AG04450 (cell line): ENCODE data around the gene CX3CL1. TPM values are rescaled to one million over a fixed set of nuclear protein-coding genes. Genes with fewer than 3 reads are reported as not detected.

Source experiments
- CTCF ChIA-PET: fragments of 300-600, 350-600 bp; formaldehyde crosslinking; extraction: SDS; loops from one replicate; lab custom pipeline; 2022; ENCODE audit warnings: antibody characterized with exemption, inconsistent platforms; lab: Charles Lee
- POLR2A ChIA-PET: fragments of 350-600 bp; formaldehyde crosslinking; extraction: SDS; loops from one replicate; lab custom pipeline; 2021; ENCODE audit warnings: antibody characterized with exemption, inconsistent platforms; lab: Yijun Ruan, JAX
- DNase-seq: peaks from one replicate; pipeline ENCODE4 v3.0.0-alpha.2; 2011; ENCODE audit warnings: low read depth, low spot score
- H3K27ac ChIP-seq: one replicate; pipeline ENCODE4 v1.5.1; 2012; ENCODE audit warnings: low read depth, low read length, control low read depth
- H3K27me3 ChIP-seq: one replicate; pipeline ENCODE4 v1.6.0; 2012; ENCODE audit warnings: low read length; ENCODE audit not compliant: control insufficient read depth, insufficient read depth
- H3K4me3 ChIP-seq: 2 replicates; pipeline ENCODE4 v1.5.1; 2011; ENCODE audit warnings: mild to moderate bottlenecking, low read depth, low read length, control low read depth
- H3K9me3 ChIP-seq: 2 replicates; pipeline ENCODE4 v1.5.1; 2012; ENCODE audit warnings: low read length; ENCODE audit not compliant: control insufficient read depth, insufficient read depth
- CTCF ChIP-seq: IDR thresholded peaks from 2 replicates; pipeline ENCODE4 v1.5.1; 2011; ENCODE audit warnings: low read depth, low read length, control low read depth, inconsistent platforms
- polyA plus RNA-seq: library from polyadenylated mRNA; depleted of rRNA; stranded (reverse); fragments of >200 nt; gene quantifications from 2 replicates; pipeline ENCODE4 v1.2.3, GENCODE V29; 2011

Gene CX3CL1
- polyA plus RNA-seq, 1 experiment, result 0.48 TPM

DNA sequence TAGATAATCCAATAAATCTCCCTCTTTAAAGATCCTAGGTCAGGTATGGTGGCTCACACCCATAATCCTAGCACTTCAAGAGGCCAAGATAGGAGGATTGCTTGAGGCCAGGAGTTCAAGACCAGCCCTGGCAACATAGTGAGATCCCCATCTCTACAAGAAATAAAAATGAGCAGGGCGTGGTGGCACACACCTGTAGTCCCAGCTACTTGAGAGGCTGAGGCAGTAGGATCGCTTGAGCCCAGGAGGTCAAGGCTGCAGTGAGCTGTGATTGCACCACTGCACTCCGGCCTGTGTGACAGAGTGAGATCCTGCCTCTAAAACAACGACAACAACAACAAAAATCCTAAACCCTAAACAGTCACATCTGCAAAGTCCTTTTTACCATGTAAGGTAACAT lies 15.7 kb upstream of the CX3CL1 start:
- H3K4me3 ChIP-seq, result no peak overlapping the region
- POLR2A ChIA-PET, result no interaction called here
- DNase-seq, result no peak
- H3K27me3 ChIP-seq, result peaks cover 57% of the 10 kb centered on the region
- CTCF ChIA-PET, result no interaction called here
- no peak for TF ChIP-seq CTCF
- H3K27ac ChIP-seq, result no peak overlapping the region
- H3K9me3 ChIP-seq, result no peaks in the 10 kb centered on the region

DNA sequence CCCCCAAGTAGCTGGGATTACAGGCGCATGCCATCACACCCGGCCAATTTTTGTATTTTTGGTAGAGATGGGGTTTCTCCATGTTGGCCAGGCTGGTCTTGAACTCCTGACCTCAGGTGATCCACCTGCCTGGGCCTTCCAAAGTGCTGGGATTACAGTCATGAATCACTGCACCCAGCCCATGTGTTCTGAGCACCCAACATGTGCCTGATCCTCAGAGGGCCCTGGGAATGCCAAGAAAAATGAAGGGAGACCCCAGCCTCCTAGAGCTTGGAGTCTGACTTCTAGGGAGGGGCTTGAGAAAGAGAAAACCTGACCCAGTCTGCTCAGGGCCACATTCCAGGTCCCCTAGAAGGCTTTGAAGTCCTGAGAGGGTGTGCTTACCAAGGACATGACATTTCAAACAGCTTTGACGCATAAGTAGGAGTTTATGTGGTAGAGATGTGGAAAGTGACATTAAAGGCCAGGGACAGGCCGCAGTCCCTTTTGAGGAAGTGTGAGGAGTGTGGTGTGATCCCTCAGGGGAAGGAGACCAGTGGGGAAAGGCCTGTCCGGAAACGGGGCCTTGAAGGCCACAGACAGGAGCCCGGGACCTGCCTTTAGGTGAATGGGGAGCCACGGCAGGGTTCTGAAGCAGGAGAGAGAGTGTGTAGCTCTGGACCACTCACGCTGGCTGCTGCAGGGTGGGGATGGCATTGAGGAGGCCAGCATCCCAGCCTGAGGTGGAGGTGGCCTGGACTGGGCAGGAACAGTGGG lies 14.8 kb upstream of the CX3CL1 start:
- no peak for DNase-seq
- ChIA-PET POLR2A (no interaction called here), CTCF (interaction anchor here (0.7 kb wide), 1 partner anchor 200 kb away, joined by 3 read pairs; no protein-coding TSS in a partner anchor)
- Histone ChIP-seq H3K4me3 (no peak overlapping the region), H3K27ac (no peak overlapping the region), H3K9me3 (no peaks in the 10 kb centered on the region), H3K27me3 (peaks cover 56% of the 10 kb centered on the region)
- no peak for TF ChIP-seq CTCF

DNA sequence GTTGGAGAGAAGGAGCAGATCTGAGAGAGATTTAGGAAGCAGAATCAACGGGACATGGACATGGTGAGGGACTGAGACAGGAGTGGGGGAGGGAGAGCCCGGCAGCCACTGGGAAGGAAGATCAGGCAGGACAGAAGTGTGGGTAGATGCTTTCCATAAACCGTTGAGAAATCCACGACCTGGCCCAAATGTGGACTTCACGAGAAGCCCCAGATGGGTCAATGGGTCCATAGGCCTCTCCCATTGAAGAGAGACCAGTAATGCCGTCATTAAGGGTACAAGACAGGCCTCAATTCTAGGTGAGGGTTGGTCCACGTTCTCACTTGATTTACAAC lies 14.2 kb upstream of the CX3CL1 start:
- no peak overlapping the region for H3K4me3 ChIP-seq
- H3K9me3 ChIP-seq, result no peaks in the 10 kb centered on the region
- H3K27ac ChIP-seq, result peak overlapping the region; percentile 11
- TF ChIP-seq CTCF, result no peak
- no peak for DNase-seq
- ChIA-PET POLR2A (no interaction called here), CTCF (no interaction called here)
- peaks cover 54% of the 10 kb centered on the region for H3K27me3 ChIP-seq

- POLR2A ChIA-PET, result no interaction called here
- CTCF ChIA-PET, result no interaction called here
- Histone ChIP-seq H3K27me3 (peaks cover 58% of the 10 kb centered on the region), H3K9me3 (no peaks in the 10 kb centered on the region), H3K4me3 (no peak within 1 kb of the TSS), H3K27ac (peak within 1 kb of the TSS; percentile 11)
- DNase-seq, result no peak
- TF ChIP-seq CTCF, result no peak
These were observed 13.7 kb upstream of the CX3CL1 start, which contains the start of gene CCL22 for GRCh38 chr16:57358527-57359095. TSS of gene CCL22 (plus strand) at chr16:57358783. CDS start at chr16:57358817, 34 bp downstream.

- DNase-seq, result no peak
- ChIA-PET POLR2A (no interaction called here), CTCF (no interaction called here)
- H3K4me3 ChIP-seq, result no peak overlapping the region
- peaks cover 56% of the 10 kb centered on the region for H3K27me3 ChIP-seq
- no peaks in the 10 kb centered on the region for H3K9me3 ChIP-seq
- no peak overlapping the region for H3K27ac ChIP-seq
- TF ChIP-seq CTCF, result no peak
These were observed 11.9 kb upstream of the CX3CL1 start for GRCh38 chr16:57360321-57360935.
